HG03066 (cell line): ENCODE results near the gene PRKACA.
A peak's percentile ranks its signal among the peaks of the same experiment; 100 is the strongest.

ENCODE experiments used
- ATAC-seq: cut with Tn5 transposase; IDR thresholded peaks from one replicate; pipeline ENCODE4 v1.9.1; 2021; ENCODE audit warnings: low read depth; ENCODE audit not compliant: unreplicated experiment

The PRKACA gene

DNA sequence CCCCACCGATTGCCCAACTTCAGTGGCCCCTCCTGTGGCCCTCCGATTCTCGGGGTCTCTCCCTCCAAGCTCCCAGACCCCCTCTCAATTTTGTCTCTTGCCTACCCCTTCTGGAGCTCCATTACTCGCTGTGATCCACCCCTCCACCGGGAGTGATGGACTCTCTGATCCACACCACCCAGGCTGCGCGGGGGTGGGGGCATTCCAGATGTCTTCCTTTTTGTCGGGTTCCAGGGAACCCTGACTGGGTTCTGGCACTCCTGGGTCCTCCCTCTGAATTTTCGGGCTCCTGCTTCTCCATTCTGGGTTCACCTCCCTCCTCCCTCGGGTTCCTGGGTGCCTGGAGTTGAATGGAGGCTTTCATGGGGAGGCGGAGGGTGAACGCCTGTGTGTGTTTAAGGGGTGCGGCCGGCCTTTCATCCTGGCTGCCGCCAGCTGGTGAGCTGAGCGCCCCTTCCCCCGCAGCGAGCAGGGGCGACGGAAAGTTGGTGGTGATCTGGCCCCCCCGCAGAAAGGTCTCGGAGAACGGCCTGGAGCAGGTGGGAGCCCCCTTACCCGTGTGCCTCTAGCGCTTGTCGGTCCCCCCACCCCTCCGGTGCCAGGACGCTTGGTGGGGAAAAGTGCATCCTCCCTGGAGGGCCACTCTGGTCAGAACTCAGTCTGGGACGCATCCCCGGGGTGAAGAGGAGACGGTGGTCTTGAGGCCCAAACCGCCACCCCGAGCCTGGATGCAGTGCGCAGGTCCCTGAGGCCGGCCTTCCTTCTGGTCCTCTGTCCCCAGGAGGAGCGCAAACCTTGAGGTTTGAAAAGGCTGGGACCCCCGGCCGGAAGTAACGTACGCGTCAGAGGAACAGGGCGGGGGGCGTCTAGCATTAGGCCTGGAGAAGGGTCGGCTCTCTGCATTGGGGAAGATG is 43.4 kb downstream of the PRKACA start:
- ATAC-seq = peak; percentile 8

GRCh38 chr19:14073261-14073924 is 44.2 kb downstream of the PRKACA start:
- ATAC-seq = peak; percentile 47

GRCh38 chr19:14072535-14073260 is 44.9 kb downstream of the PRKACA start, which contains the start of gene MISP3:
TSS of gene MISP3 (plus strand) at chr19:14072786. CDS start at chr19:14073310, 524 bp downstream.
- no peak for ATAC-seq

DNA sequence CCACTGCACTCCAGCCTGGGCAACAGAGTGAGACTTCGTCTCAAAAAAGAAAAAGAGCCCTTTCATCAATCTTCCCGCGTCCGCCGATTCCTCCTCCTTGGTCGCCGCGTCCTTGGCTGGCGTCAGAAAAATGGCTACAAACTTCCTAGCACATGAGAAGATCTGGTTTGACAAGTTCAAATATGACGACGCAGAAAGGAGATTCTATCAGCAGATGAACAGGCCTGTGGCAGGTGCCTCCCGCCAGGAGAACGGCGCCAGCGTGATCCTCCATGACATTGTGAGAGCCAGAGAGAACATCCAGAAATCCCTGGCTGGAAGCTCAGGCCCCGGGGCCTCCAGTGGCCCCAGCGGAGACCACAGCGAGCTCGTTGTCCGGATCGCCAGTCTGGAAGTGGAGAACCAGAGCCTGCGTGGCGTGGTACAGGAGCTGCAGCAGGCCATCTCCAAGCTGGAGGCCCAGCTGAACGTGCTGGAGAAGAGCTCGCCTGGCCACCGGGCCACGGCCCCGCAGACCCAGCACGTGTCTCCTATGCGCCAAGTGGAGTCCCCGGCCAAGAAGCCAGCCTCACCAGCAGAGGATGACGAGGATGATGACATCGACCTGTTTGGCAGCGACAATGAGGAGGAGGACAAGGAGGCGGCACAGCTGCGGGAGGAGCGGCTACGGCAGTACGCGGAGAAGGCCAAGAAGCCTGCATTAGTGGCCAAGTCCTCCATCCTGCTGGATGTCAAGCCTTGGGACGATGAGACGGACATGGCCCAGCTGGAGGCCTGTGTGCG is 47.1 kb downstream of the PRKACA start:
- no peak for ATAC-seq

DNA sequence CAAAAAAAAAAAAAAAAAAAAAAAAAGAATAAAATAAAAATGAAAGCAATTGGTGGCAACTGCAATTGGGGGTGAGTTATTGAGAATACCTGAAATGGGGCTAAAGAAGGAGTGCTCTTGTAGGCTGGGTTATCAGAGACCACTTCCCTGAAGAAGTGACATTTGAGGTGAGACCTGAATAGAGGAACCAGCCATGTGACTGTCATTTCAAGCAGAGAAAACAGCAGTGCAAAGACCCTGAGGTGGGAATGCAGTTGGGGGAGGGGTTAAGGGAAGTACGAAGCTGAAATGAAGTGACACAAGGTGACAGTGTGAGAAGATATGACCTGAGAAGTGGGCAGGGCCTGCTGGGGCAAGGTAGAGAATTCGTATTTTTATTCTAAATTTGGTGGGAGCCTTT is 51.4 kb downstream of the PRKACA start:
- no peak for ATAC-seq

DNA sequence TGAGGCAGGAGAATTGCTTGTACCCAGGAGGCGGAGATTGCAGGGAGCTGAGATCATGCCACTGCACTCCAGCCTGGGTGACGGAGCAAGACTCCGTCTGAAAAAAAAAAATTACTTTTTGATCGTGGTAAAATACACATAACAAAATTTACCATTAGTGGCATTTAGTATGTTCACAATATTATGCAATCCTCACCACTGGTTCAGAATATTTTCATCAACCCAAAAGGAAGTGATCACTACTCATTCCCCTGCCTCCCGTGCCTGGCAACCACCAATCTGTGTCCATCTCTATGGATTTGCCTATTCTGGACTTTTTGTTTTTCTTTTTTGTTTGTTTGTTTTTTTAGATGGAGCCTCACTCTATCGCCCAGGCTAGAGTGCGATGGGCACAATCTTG is 54.5 kb downstream of the PRKACA start:
- ATAC-seq = no peak

GRCh38 chr19:14062558-14062855 is 55.1 kb downstream of the PRKACA start:
- ATAC-seq = no peak

DNA sequence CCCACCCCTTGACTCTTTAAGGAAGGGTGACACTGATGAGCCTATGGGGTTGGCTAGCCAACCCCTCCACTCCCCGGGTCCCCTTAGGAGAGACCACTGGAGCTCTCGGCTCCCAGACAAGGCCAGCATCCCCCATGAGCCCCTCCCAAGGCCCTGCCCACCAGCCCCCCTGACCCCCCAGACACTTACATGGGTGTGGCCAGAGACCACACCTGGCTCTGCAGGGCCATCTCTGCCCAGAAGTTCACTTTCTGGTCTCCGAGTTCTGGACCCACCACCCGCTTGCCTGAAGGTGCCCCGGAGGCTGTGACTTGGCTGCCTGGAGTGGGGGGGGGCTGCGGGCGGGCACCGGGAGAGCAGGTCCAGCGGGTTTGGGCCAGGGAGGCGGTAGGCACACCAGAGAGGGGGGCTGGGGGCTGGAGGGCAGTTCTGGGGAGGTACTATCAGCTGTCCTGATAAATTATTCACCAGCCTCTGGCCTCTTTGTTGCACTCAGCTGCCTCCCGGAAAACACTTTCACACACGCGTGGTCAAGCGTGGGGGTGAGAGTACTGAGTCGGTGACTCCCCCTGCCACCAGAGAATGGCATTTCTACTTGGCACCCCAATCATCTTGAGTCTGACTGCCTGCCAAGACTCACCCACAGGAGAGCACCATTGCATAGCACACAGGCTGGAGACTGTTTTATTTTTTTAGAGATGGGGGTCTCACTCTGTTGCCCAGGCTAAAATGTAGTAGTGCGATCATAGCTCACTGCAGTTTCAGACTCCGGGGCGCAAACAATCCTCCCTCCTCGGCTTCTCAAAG is 55.6 kb downstream of the PRKACA start, which contains the start of gene PALM3:
Gene PALM3 (minus strand): TSS at position 326 of the 807 bp plus-strand sequence. CDS start 96 bp downstream, at position 230.
- no peak for ATAC-seq

DNA sequence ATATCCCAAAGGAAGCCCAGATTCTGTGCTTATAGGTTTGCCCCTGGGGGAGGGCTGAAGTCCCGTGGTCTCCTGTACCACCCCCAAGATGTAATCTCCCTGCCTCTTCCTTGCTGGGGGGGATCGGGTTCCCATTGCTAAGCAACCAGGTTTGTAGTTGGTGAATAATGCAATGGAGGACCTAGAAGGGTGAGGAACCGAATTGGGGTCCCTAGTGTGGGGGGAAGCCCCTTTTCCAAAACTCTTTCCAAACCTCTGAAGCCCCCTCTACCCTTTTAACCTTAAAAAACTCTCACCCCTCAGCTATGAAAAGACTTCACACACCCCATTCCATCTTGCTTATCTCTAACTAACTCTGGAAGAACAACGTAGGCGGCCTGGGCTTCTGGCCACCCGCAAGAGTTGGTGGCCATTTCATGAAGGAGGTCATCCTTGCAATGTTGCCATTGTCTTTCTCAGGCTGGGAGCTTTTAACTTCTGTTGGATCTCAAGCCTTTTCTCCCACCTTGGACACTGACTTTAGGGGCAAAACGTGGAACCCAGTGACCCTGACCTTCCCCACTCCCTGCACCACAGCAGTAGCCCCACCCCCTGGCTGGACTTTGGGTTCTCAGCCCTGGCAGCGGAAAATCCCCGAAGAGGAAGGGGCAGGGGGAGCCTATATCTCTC is 56.3 kb downstream of the PRKACA start:
- ATAC-seq = no peak

GRCh38 chr19:14059652-14060155 is 57.9 kb downstream of the PRKACA start:
- ATAC-seq = no peak

GRCh38 chr19:14059093-14059480 is 58.5 kb downstream of the PRKACA start:
- no peak for ATAC-seq

DNA sequence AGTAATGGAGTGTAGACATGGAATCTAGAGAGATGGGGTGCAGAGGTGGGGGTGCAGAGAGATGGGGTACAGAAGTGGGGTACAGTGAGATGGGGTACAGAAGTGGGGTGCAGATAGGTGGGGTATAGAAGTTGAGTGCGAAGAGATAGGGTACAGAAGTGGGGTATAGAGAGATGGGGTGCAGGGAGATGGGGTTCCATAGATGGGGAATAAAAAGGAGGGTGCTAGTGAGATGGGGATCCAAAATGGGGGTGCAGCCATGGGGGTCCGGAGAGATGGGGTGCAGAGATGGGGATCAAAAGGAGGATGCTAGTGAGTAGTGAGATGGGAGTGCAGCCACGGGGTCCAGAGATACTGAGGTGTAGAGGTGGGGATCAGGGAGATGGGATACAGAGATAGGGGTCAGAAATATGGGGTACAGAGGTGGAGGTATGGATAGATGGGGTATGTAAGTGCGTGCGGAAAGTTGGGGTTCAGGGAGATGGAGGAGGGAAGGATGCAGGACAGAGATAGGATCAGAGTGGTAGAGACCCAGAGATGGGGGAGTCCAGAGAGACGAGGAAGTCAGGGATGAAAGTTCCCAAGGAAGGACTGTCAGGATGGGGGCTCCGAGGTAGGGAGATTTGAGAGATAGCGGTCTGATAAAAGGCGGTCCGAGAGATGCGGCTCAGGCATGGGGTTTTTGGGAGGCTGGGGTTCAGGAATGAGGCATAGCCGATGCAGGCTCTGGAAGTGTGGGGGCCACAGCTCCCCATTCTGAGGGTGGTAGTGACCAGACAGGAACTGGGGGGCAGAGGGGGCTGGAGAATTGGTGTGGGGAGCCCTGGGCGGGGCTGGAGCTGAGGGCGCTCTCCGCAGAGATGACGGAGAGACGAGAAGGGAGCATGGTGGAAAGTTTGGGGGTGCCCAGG is 59.1 kb downstream of the PRKACA start:
- no peak for ATAC-seq

- ATAC-seq = no peak
Observed at GRCh38 chr19:14056741-14057356, 60.7 kb downstream of the PRKACA start.

GRCh38 chr19:14056069-14056666 is 61.4 kb downstream of the PRKACA start:
- no peak for ATAC-seq

- no peak for ATAC-seq
Observed at GRCh38 chr19:14055396-14055795, 62.2 kb downstream of the PRKACA start.

DNA sequence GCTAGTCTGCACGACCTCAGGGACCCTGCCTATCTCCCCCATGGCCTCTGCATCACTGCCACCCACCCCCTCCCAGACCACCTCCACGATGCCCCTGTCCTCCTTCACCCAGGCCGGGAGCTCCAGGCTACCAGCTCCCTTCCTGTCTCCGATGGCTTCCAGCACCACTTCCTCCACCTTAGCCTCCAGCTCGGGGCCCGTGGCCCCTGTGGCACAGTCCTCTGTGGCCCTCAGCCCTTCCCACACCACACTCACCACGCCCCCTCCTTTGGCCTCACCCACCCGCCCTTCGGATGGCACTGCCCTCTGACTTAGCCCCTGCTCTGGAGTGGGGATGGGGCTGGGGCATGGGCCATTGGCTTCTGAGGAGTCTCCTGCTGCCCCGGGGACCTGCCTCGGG is 62.8 kb downstream of the PRKACA start:
- no peak for ATAC-seq

GRCh38 chr19:14054099-14054498 is 63.5 kb downstream of the PRKACA start:
- no peak for ATAC-seq
